Neural cell (in vitro differentiated cells): ENCODE measurements around the gene MIOS.

Experiments
- POLR2AphosphoS5 ChIP-seq: IDR thresholded peaks from 2 replicates; pipeline ENCODE4 v1.6.1; 2012
- SMC3 ChIP-seq: fragments of 450-650 bp; conservative IDR thresholded peaks from 2 replicates; pipeline ENCODE4 v1.6.1; 2014; ENCODE audit warnings: antibody characterized with exemption, mild to moderate bottlenecking, moderate library complexity; ENCODE audit not compliant: poor library complexity
- TF ChIP-seq, protein P1 (sequence below): fragments of 450-650 bp; IDR thresholded peaks from 2 replicates; pipeline ENCODE4 v1.5.1; 2014; ENCODE audit warnings: antibody characterized with exemption, mild to moderate bottlenecking, moderate library complexity; ENCODE audit not compliant: poor library complexity, severe bottlenecking

DNA sequence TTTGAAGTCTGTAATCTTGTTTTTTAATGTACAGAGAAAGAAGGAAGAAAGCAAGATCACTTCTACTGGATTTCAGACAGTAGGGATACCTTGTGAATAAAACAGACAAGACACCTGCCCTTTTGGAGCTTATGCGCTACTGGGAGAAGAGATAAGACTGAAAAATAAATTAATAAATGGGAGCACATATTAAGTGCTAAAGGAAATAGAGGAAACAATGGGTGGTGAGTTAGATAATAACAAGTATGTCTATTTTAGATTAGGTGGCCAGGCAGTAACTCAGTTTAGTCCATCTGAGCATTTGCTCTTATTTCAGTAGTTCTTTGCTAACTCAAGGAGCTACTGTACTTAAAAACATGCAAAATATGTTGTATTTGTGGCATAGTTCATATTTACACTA, 15.9 kb downstream of the MIOS start:
- TF ChIP-seq SMC3 (no peak), POLR2AphosphoS5 (no peak)
- TF ChIP-seq, protein P1, sequence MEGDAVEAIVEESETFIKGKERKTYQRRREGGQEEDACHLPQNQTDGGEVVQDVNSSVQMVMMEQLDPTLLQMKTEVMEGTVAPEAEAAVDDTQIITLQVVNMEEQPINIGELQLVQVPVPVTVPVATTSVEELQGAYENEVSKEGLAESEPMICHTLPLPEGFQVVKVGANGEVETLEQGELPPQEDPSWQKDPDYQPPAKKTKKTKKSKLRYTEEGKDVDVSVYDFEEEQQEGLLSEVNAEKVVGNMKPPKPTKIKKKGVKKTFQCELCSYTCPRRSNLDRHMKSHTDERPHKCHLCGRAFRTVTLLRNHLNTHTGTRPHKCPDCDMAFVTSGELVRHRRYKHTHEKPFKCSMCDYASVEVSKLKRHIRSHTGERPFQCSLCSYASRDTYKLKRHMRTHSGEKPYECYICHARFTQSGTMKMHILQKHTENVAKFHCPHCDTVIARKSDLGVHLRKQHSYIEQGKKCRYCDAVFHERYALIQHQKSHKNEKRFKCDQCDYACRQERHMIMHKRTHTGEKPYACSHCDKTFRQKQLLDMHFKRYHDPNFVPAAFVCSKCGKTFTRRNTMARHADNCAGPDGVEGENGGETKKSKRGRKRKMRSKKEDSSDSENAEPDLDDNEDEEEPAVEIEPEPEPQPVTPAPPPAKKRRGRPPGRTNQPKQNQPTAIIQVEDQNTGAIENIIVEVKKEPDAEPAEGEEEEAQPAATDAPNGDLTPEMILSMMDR: no peak
